Islet precursor cell (in vitro differentiated cells): ENCODE measurements around the gene CRISPLD2.
A peak's percentile ranks its signal among the peaks of the same experiment; 100 is the strongest.
"Not testable (repeated sequence)": the region's sequence is repeated elsewhere in the genome, so short reads cannot be mapped to it uniquely, and the experiment has no call there.

Source experiments
- DNase-seq: peaks from one replicate; pipeline ENCODE4 v3.0.0-alpha.2; 2018

The CRISPLD2 gene

GRCh38 chr16:84841787-84842300, 22.1 kb downstream of the CRISPLD2 start:
- DNase-seq = peak; percentile 96

GRCh38 chr16:84842516-84843148, 22.8 kb downstream of the CRISPLD2 start:
- DNase-seq = no peak

GRCh38 chr16:84843149-84844048, 23.6 kb downstream of the CRISPLD2 start:
- no peak for DNase-seq

GRCh38 chr16:84844049-84844350, 24.2 kb downstream of the CRISPLD2 start:
- DNase-seq = no peak

- DNase-seq = no peak
Observed at GRCh38 chr16:84844559-84845495, 25.0 kb downstream of the CRISPLD2 start.

GRCh38 chr16:84845496-84846002, 25.8 kb downstream of the CRISPLD2 start:
- no peak for DNase-seq

GRCh38 chr16:84847564-84848355, 28.0 kb downstream of the CRISPLD2 start:
- no peak for DNase-seq

GRCh38 chr16:84848986-84849634, 29.3 kb downstream of the CRISPLD2 start:
- DNase-seq = no peak

GRCh38 chr16:84849751-84850150, 30.0 kb downstream of the CRISPLD2 start:
- DNase-seq = no peak

GRCh38 chr16:84850714-84851113, 30.9 kb downstream of the CRISPLD2 start:
- DNase-seq = no peak

- DNase-seq = peak; percentile 77
Observed at GRCh38 chr16:84851192-84852127, 31.7 kb downstream of the CRISPLD2 start.

- DNase-seq = no peak
Observed at GRCh38 chr16:84853534-84853933, 33.7 kb downstream of the CRISPLD2 start.

GRCh38 chr16:84854759-84855158, 35.0 kb downstream of the CRISPLD2 start:
- no peak for DNase-seq

- not testable (repeated sequence) for DNase-seq
Observed at GRCh38 chr16:84855435-84856202, 35.8 kb downstream of the CRISPLD2 start.

- not testable (repeated sequence) for DNase-seq
Observed at GRCh38 chr16:84856203-84856581, 36.4 kb downstream of the CRISPLD2 start.

- DNase-seq = not testable (repeated sequence)
Observed at GRCh38 chr16:84856811-84857210, 37.0 kb downstream of the CRISPLD2 start.

GRCh38 chr16:84859681-84860080, 39.9 kb downstream of the CRISPLD2 start:
- no peak for DNase-seq

GRCh38 chr16:84860383-84860782, 40.6 kb downstream of the CRISPLD2 start:
- DNase-seq = no peak

- no peak for DNase-seq
Observed at GRCh38 chr16:84861671-84862070, 41.9 kb downstream of the CRISPLD2 start.
